HS-5 (cell line): ENCODE measurements around the gene DNAJB6.

Experiments
- DNase-seq: peaks from one replicate; pipeline ENCODE4 v3.0.0-alpha.2; 2012; ENCODE audit warnings: low read depth

DNAJB6 gene

GRCh38 chr7:157336383-157337315 lies at the start of gene DNAJB6:
Gene DNAJB6, plus strand, starts transcription at chr7:157337004. Its CDS starts 21,569 bp downstream, at chr7:157358573.
- no peak for DNase-seq

GRCh38 chr7:157291404-157292080 lies 45.3 kb upstream of the DNAJB6 start:
- no peak for DNase-seq

- no peak for DNase-seq
These were observed 44.5 kb upstream of the DNAJB6 start for GRCh38 chr7:157292258-157292657.

GRCh38 chr7:157292770-157293412 lies 43.9 kb upstream of the DNAJB6 start:
- DNase-seq: no peak

GRCh38 chr7:157293413-157293788 lies 43.4 kb upstream of the DNAJB6 start:
- no peak for DNase-seq

GRCh38 chr7:157294773-157295172 lies 42.0 kb upstream of the DNAJB6 start:
- DNase-seq: no peak

GRCh38 chr7:157295338-157295737 lies 41.5 kb upstream of the DNAJB6 start:
- no peak for DNase-seq

GRCh38 chr7:157297185-157297584 lies 39.6 kb upstream of the DNAJB6 start:
- DNase-seq: no peak

- no peak for DNase-seq
These were observed 37.5 kb upstream of the DNAJB6 start for GRCh38 chr7:157299317-157299612.

GRCh38 chr7:157299613-157300368 lies 37.0 kb upstream of the DNAJB6 start:
- DNase-seq: no peak

GRCh38 chr7:157300369-157300825 lies 36.4 kb upstream of the DNAJB6 start:
- no peak for DNase-seq

GRCh38 chr7:157301610-157302120 lies 35.1 kb upstream of the DNAJB6 start:
- DNase-seq: no peak

GRCh38 chr7:157306846-157307838 lies 29.7 kb upstream of the DNAJB6 start:
- DNase-seq: no peak

GRCh38 chr7:157309988-157310668 lies 26.7 kb upstream of the DNAJB6 start:
- peak; percentile 92 for DNase-seq

- no peak for DNase-seq
These were observed 26.1 kb upstream of the DNAJB6 start for GRCh38 chr7:157310676-157311185.

GRCh38 chr7:157312941-157313340 lies 23.9 kb upstream of the DNAJB6 start:
- DNase-seq: no peak

GRCh38 chr7:157313645-157314044 lies 23.2 kb upstream of the DNAJB6 start:
- DNase-seq: no peak

- DNase-seq: no peak
These were observed 18.6 kb upstream of the DNAJB6 start for GRCh38 chr7:157318015-157318706.

GRCh38 chr7:157320608-157320980 lies 16.2 kb upstream of the DNAJB6 start:
- DNase-seq: no peak
